CD1c-positive myeloid dendritic cell (primary cell): ENCODE measurements around the gene MC5R.
"Not testable (repeated sequence)": the region's sequence is repeated elsewhere in the genome, so short reads cannot be mapped to it uniquely, and the experiment has no call there.

Source experiments
- DNase-seq: peaks from one replicate; pipeline ENCODE4 v3.0.0-alpha.2; 2016; ENCODE audit errors: extremely low spot score

The MC5R gene

GRCh38 chr18:13849791-13850190 is 25.8 kb downstream of the MC5R start:
- no peak for DNase-seq

- DNase-seq, result not testable (repeated sequence)
Measured at GRCh38 chr18:13862898-13863297, 38.9 kb downstream of the MC5R start.

GRCh38 chr18:13868501-13869271 is 44.7 kb downstream of the MC5R start:
- DNase-seq, result no peak

DNA sequence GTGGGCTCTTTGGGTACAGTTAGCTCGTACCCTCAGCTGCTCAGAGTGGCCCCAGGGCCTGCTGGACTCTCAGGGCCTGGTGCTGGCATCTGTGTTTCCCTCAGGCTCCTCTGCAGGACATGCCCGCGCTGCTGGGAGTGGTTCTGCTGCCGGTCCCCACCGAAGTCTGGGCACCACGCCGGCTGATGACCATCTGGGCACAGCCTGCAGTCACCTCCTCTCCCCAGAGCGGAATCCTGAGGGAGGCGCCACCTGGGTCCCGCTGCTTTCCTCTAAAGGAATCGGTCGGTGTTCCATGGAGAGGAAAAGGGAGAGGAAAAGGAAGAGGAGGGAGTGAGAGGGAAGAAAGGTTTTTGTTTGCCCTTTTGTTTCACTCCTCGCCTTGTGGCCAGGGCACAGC is 47.8 kb downstream of the MC5R start:
- no peak for DNase-seq

DNA sequence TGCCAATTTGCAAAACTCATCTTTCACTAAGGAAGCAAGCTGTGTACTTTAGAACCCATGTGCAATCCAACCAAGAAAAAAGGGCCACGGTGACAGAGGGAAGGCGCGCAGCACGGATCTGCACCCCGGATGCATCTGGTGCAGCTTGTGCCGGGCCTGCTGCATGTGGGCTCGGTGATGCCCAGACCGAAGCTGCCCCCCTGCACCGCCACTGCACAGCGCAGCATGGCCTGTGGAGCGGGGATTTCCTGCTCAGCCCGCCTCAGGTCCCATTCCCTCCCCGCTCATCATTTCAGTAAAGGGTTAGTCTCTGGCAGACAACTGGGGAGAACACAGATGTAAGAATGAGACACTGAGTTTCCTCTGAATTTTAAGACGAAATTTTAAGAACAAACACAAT is 48.4 kb downstream of the MC5R start:
- no peak for DNase-seq

DNA sequence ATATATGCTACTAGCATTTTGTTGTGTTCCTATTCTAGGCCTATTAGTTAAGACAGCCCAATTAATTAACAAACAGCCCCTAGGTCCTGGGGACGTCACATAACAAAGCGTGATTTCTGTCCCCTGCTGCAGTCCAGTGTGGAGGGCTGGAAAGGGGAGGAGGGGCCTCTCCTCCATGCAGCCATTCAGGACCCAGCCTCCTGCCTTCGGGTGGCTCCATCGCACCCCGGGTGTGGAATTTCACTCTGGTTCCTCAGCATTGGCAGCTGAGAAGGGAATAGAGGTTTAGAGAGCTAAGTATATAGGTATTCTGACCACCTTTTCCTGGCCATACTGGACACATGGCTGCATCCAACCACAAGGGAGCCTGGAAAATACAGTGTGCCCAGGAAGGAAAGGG is 49.0 kb downstream of the MC5R start:
- DNase-seq, result no peak

DNA sequence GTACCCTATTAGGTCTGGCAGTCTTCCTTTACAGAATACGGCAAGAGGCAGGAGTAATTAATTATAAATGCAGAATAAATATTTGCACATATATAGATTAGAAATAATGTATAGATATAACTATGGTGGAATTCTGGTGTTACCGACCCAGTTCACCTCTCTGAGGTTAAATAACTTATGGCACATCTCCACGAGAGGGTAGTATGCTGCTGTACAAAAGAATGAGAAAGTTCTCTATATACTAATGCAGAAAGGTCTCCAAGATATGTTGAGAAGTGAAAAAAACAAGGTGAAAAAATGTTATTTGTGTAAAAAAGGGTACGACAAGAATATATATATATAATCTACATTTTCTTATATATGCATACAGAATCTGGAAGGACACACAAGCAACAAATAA is 50.6 kb downstream of the MC5R start:
- no peak for DNase-seq
